ENCODE measurements around the gene TOP3A. TPM values are rescaled to one million over a fixed set of nuclear protein-coding genes. Genes with fewer than 3 reads are reported as not detected.

Gene TOP3A
- total and polyA plus RNA-seq, 11 donors = 9.4 to 26.1 (median 12.8) TPM

- WGBS, 4 donors = 88 to 92% (median 90%) methylated on average over 9 of the region's 9 CpGs
- no peak overlapping the region for H3K27ac ChIP-seq
- H3K36me3 ChIP-seq = peaks cover 0 to 92% (median 61%) of the 10 kb centered on the region in 9 donors
- TF ChIP-seq POLR2A (IDR thresholded peaks at IDR 0.05) (no peak), CTCF (IDR thresholded peaks at IDR 0.05) (no peak)
- no peak for ATAC-seq
- no peaks in the 10 kb centered on the region for H3K27me3 ChIP-seq
- H3K4me3 ChIP-seq = no peak overlapping the region
- intact Hi-C loops (cut with DNase I) = no loop called here
- no peak for DNase-seq
- H3K9me3 ChIP-seq = no peaks in the 10 kb centered on the region
- no peaks in the 10 kb centered on the region for H3K4me1 ChIP-seq
These were observed 17.1 kb upstream of the TOP3A start for GRCh38 chr17:18331879-18332278.

DNA sequence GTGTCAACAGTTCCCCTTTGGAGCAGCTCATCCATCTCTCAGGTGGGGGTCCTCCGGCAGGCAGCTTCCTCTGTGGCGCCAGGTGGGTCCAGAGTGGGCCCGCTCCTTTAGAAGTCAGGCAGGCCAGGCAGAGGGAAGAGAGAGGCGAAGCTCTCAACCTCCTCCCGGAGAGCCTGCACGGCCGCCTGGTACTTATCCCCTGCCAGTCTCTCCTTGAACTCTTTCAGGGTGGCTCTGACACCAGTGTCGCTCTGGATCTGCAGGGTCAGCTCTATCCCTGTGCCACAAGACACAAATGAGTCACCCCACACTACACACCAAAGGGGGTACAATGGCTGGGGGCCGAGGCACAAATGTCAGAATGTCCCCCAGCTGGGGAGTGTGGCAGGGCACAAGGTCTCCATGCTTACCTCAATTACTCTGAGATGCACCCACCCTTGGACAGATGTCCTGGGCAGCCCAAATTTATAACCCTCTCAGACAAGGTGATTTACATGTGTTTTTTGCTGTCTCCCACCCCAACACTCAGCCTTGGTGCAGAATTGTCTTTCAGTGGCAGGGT lies 13.9 kb upstream of the TOP3A start:
- Histone ChIP-seq H3K9me3 (no peaks in the 10 kb centered on the region), H3K36me3 (peaks cover 7 to 95% (median 82%) of the 10 kb centered on the region in 9 donors), H3K27ac (no peak overlapping the region), H3K27me3 (no peaks in the 10 kb centered on the region), H3K4me1 (peaks cover 0 to 8% (median 0%) of the 10 kb centered on the region in 12 donors), H3K4me3 (no peak overlapping the region)
- intact Hi-C loops (cut with DNase I) = no loop called here
- no peak for DNase-seq
- ATAC-seq = no peak
- TF ChIP-seq POLR2A (IDR thresholded peaks at IDR 0.05) = no peak
- no peak for TF ChIP-seq CTCF (IDR thresholded peaks at IDR 0.05)
- 84 to 95% (median 92%) methylated on average over 4 to 9 of the region's 9 CpGs for WGBS, 4 donors

DNA sequence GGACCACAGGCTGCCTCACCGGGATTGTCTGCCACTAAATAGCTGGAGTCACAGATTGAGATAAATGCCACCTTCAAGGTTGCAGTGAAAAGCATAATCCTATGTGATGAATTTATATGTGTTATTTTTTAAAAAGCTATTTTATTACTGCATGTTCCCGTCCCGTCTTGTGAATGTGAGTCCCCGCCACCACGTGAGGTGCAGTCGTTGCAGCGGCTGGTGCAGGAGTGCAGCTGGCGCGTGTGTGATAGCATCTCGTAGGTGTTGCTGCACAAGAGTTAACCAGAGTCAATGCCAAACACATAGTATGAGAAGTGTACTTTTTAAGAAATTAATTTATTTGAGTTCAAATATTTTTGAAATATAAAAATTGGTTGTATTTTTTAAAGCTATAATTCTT lies 12.8 kb upstream of the TOP3A start:
- H3K27ac ChIP-seq = no peak overlapping the region
- intact Hi-C loops (cut with DNase I) = no loop called here
- no peaks in the 10 kb centered on the region for H3K9me3 ChIP-seq
- ATAC-seq (no peak), DNase-seq (no peak)
- H3K36me3 ChIP-seq = peaks cover 7 to 97% (median 89%) of the 10 kb centered on the region in 9 donors
- no peaks in the 10 kb centered on the region for H3K27me3 ChIP-seq
- TF ChIP-seq POLR2A (IDR thresholded peaks at IDR 0.05) (no peak), CTCF (IDR thresholded peaks at IDR 0.05) (no peak)
- WGBS, 4 donors = 91 to 93% (median 92%) methylated on average over 10 of the region's 10 CpGs
- H3K4me3 ChIP-seq = no peak overlapping the region
- H3K4me1 ChIP-seq = peaks cover 0 to 8% (median 0%) of the 10 kb centered on the region in 12 donors

DNA sequence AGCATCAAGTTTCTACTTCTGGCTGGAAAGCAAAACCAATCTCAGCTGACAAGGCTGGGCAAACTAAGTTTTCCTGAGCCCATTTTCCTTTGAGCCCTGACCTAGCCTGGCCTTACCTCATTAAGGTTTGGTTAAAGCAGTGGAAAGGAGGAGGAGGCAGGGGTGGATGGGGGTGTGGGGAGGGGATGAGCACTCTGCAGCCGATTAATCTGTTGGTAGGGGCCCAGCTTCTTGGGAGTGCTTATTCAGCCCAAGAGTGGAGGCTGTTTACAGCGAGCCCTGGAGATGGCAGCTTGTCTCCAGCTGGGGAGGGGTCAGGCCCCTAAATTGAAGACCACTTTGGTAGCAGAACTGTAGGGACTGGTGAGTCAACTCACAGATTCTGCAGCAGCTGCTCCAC lies 12.3 kb upstream of the TOP3A start:
- H3K27me3 ChIP-seq = no peaks in the 10 kb centered on the region
- H3K4me3 ChIP-seq = no peak overlapping the region
- TF ChIP-seq POLR2A (IDR thresholded peaks at IDR 0.05) = no peak
- TF ChIP-seq CTCF (IDR thresholded peaks at IDR 0.05) = no peak
- peaks cover 7 to 98% (median 90%) of the 10 kb centered on the region in 9 donors for H3K36me3 ChIP-seq
- no peak overlapping the region for H3K27ac ChIP-seq
- WGBS, 4 donors = 74 to 82% (median 76%) methylated on average over 2 of the region's 2 CpGs
- H3K4me1 ChIP-seq = peaks cover 0 to 8% (median 0%) of the 10 kb centered on the region in 12 donors
- H3K9me3 ChIP-seq = no peaks in the 10 kb centered on the region
- ATAC-seq = no peak
- DNase-seq = no peak
- intact Hi-C loops (cut with DNase I) = no loop called here
